GM19035 (cell line): ENCODE data around the gene PTPRD.

Source experiments
- ATAC-seq: cut with Tn5 transposase; IDR thresholded peaks from one replicate; pipeline ENCODE4 v1.9.1; 2021; ENCODE audit not compliant: unreplicated experiment

PTPRD gene

GRCh38 chr9:8436786-8437185 lies 2176.0 kb downstream of the PTPRD start:
- ATAC-seq = no peak

- no peak for ATAC-seq
Measured at GRCh38 chr9:8434621-8435020, 2178.2 kb downstream of the PTPRD start.

GRCh38 chr9:8432224-8432623 lies 2180.6 kb downstream of the PTPRD start:
- ATAC-seq = no peak

GRCh38 chr9:8431505-8431904 lies 2181.3 kb downstream of the PTPRD start:
- no peak for ATAC-seq

- ATAC-seq = no peak
Measured at GRCh38 chr9:8430945-8431344, 2181.9 kb downstream of the PTPRD start.

GRCh38 chr9:8429768-8430167 lies 2183.0 kb downstream of the PTPRD start:
- ATAC-seq = no peak

GRCh38 chr9:8429157-8429556 lies 2183.6 kb downstream of the PTPRD start:
- ATAC-seq = no peak

GRCh38 chr9:8428389-8428788 lies 2184.4 kb downstream of the PTPRD start:
- no peak for ATAC-seq

- no peak for ATAC-seq
Measured at GRCh38 chr9:8424786-8425410, 2187.9 kb downstream of the PTPRD start.

- ATAC-seq = no peak
Measured at GRCh38 chr9:8420416-8420815, 2192.4 kb downstream of the PTPRD start.

- no peak for ATAC-seq
Measured at GRCh38 chr9:8419596-8420275, 2193.1 kb downstream of the PTPRD start.

- no peak for ATAC-seq
Measured at GRCh38 chr9:8417341-8417740, 2195.5 kb downstream of the PTPRD start.

- ATAC-seq = no peak
Measured at GRCh38 chr9:8412327-8412726, 2200.5 kb downstream of the PTPRD start.

GRCh38 chr9:8408575-8409190 lies 2204.1 kb downstream of the PTPRD start:
- ATAC-seq = no peak

- no peak for ATAC-seq
Measured at GRCh38 chr9:8401961-8402705, 2210.7 kb downstream of the PTPRD start.

GRCh38 chr9:8400378-8400777 lies 2212.4 kb downstream of the PTPRD start:
- ATAC-seq = no peak

GRCh38 chr9:8395022-8395421 lies 2217.8 kb downstream of the PTPRD start:
- no peak for ATAC-seq

GRCh38 chr9:8394341-8394740 lies 2218.5 kb downstream of the PTPRD start:
- no peak for ATAC-seq

GRCh38 chr9:8392866-8393265 lies 2219.9 kb downstream of the PTPRD start:
- ATAC-seq = no peak

- no peak for ATAC-seq
Measured at GRCh38 chr9:8391566-8391965, 2221.2 kb downstream of the PTPRD start.

- no peak for ATAC-seq
Measured at GRCh38 chr9:8391132-8391531, 2221.7 kb downstream of the PTPRD start.

GRCh38 chr9:8390571-8390970 lies 2222.2 kb downstream of the PTPRD start:
- no peak for ATAC-seq
